ENCODE data around the gene FBXL15. TPM values are rescaled to one million over a fixed set of nuclear protein-coding genes. Genes with fewer than 3 reads are reported as not detected.

FBXL15 gene
- total and polyA plus RNA-seq, 2 of the 13 experiments (the other 11 are each of a cell fraction or from before 2014, with no cell fraction given) = 4.3 to 8.3 TPM

DNA sequence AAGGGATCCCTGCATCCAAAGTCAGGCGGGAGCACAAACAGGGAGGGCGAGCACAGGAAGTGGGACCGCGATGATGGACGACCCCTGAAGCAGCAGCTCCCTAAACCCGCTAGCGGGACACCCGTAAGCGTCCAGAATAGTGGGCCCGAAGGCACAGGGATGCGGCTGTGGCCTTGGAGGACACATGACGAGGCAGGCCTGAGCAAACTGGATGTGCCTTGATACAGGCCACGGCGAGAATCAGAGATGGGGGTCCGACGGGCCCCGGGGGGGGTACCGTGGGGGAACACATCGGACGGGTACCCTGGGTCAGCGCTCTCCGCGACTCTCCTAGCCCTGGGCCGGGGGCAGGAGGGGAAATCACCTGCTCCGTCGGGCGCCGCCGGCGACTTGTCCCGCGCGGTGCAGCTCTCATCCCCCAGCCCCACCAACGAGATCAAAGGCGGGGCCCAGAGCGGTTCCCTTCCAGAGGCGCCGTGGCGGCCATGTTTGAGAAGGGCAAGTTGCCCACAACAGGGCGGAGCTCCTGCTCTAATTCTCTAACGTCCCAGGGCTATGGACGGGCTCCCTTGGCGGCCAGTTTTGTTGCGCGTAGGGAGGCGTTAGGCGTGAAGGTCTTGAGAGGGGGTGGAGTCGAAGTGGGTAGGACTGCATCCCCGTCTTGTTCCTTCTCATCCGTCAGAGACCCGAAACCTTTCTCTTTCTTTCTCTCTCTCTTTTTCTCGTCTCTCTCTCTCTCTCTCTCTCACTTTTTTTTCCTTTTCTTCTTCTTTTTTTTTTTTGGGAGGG, 11.7 kb downstream of the FBXL15 start, which contains the start of gene CUEDC2 (continued):
- TF ChIP-seq, protein P1, sequence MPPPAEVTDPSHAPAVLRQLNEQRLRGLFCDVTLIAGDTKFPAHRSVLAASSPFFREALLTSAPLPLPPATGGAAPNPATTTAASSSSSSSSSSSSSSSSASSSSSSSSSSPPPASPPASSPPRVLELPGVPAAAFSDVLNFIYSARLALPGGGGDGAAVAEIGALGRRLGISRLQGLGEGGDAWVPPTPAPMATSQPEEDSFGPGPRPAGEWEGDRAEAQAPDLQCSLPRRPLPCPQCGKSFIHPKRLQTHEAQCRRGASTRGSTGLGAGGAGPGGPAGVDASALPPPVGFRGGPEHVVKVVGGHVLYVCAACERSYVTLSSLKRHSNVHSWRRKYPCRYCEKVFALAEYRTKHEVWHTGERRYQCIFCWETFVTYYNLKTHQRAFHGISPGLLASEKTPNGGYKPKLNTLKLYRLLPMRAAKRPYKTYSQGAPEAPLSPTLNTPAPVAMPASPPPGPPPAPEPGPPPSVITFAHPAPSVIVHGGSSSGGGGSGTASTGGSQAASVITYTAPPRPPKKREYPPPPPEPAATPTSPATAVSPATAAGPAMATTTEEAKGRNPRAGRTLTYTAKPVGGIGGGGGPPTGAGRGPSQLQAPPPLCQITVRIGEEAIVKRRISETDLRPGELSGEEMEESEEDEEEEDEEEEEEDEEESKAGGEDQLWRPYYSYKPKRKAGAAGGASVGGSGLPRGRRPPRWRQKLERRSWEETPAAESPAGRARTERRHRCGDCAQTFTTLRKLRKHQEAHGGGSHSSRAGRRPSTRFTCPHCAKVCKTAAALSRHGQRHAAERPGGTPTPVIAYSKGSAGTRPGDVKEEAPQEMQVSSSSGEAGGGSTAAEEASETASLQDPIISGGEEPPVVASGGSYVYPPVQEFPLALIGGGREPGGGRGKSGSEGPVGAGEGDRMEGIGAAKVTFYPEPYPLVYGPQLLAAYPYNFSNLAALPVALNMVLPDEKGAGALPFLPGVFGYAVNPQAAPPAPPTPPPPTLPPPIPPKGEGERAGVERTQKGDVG (CRISPR knock-in tag; IDR thresholded peaks at IDR 0.05; ENCODE audit: borderline replicate concordance) = no peak
- peak; percentile 89; the same call in 1 of the 2 replicates for TF ChIP-seq KDM2A (CRISPR knock-in tag; IDR thresholded peaks at IDR 0.05; ENCODE audit: borderline replicate concordance, low read depth)
- TF ChIP-seq, protein P2, sequence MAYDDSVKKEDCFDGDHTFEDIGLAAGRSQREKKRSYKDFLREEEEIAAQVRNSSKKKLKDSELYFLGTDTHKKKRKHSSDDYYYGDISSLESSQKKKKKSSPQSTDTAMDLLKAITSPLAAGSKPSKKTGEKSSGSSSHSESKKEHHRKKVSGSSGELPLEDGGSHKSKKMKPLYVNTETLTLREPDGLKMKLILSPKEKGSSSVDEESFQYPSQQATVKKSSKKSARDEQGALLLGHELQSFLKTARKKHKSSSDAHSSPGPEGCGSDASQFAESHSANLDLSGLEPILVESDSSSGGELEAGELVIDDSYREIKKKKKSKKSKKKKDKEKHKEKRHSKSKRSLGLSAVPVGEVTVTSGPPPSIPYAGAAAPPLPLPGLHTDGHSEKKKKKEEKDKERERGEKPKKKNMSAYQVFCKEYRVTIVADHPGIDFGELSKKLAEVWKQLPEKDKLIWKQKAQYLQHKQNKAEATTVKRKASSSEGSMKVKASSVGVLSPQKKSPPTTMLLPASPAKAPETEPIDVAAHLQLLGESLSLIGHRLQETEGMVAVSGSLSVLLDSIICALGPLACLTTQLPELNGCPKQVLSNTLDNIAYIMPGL (CRISPR knock-in tag; IDR thresholded peaks at IDR 0.05; ENCODE audit: borderline replicate concordance in 1 of 2, low read depth in 1 of 2) = peak in 1 of 2 experiments; percentile 81; a peak in 3 of 4 replicates
- TF ChIP-seq ZNF672 (CRISPR knock-in tag; IDR thresholded peaks at IDR 0.05) = no peak
- TF ChIP-seq ZNF468 (CRISPR knock-in tag; IDR thresholded peaks at IDR 0.05) = 0 out of 2 replicates have a peak, but pooled peaks have one; percentile 47
- no peak for TF ChIP-seq MEIS1 (CRISPR knock-in tag; IDR thresholded peaks at IDR 0.05; ENCODE audit: borderline replicate concordance)
- peak; percentile 16; the same call in 1 of the 2 replicates for TF ChIP-seq GATA4 (IDR thresholded peaks at IDR 0.05; ENCODE audit: borderline replicate concordance, low read depth)
- no peak for TF ChIP-seq ZNF790 (CRISPR knock-in tag; IDR thresholded peaks at IDR 0.05; ENCODE audit: borderline replicate concordance)
- TF ChIP-seq ZNF709 (CRISPR knock-in tag; IDR thresholded peaks at IDR 0.05) = 0 out of 2 replicates have a peak, but pooled peaks have one; percentile 27
- TF ChIP-seq PHB2 (IDR thresholded peaks at IDR 0.05; ENCODE audit: partially characterized antibody) = no peak
- no peak for TF ChIP-seq ZNF564 (CRISPR knock-in tag; IDR thresholded peaks at IDR 0.05)
- TF ChIP-seq, protein P3, sequence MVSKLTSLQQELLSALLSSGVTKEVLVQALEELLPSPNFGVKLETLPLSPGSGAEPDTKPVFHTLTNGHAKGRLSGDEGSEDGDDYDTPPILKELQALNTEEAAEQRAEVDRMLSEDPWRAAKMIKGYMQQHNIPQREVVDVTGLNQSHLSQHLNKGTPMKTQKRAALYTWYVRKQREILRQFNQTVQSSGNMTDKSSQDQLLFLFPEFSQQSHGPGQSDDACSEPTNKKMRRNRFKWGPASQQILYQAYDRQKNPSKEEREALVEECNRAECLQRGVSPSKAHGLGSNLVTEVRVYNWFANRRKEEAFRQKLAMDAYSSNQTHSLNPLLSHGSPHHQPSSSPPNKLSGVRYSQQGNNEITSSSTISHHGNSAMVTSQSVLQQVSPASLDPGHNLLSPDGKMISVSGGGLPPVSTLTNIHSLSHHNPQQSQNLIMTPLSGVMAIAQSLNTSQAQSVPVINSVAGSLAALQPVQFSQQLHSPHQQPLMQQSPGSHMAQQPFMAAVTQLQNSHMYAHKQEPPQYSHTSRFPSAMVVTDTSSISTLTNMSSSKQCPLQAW (CRISPR knock-in tag; IDR thresholded peaks at IDR 0.05) = peak; percentile 67; the same call in 1 of the 2 replicates
- TF ChIP-seq ZNF773 (CRISPR knock-in tag; IDR thresholded peaks at IDR 0.05; ENCODE audit: borderline replicate concordance) = no peak
- no peak for TF ChIP-seq BRCA1 (CRISPR knock-in tag; IDR thresholded peaks at IDR 0.05)
- TF ChIP-seq ZNF558 (CRISPR knock-in tag; IDR thresholded peaks at IDR 0.05; ENCODE audit: borderline replicate concordance) = peak; percentile 55; the same call in 1 of the 2 replicates
- no peak for TF ChIP-seq ZNF496 (CRISPR knock-in tag; IDR thresholded peaks at IDR 0.05; ENCODE audit: insufficient replicate concordance)
- TF ChIP-seq ZNF577 (CRISPR knock-in tag; IDR thresholded peaks at IDR 0.05; ENCODE audit: borderline replicate concordance, low read depth) = no peak
- TF ChIP-seq ARID2 (CRISPR knock-in tag; IDR thresholded peaks at IDR 0.05; ENCODE audit: borderline replicate concordance) = no peak
- TF ChIP-seq ONECUT2 (CRISPR knock-in tag; IDR thresholded peaks at IDR 0.05) = no peak
- TF ChIP-seq, protein P4, sequence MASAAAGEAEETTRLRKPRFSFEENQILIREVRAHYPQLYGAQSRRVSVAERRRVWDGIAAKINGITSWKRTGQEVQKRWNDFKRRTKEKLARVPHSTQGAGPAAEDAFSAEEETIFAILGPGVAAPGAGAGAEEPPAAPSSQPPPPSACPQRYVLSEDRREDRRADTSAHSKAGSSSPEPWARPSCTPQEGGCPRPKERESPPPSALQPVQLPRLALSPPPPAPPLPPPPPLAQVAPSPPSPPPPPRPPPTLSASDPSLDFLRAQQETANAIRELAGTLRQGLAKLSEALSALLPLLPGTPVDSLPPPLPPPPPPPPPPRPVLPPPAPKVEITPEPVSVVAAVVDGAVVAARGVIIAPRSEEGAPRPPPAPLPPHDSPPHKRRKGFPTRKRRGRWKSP (CRISPR knock-in tag; IDR thresholded peaks at IDR 0.05) = no peak; the same call in 1 of the 2 replicates
- TF ChIP-seq ARNTL (CRISPR knock-in tag; IDR thresholded peaks at IDR 0.05) = peak; percentile 61; the same call in 1 of the 2 replicates

Data from HepG2 (cell line).